GM21447 (cell line): ENCODE data around the gene HPX.
"Not testable (repeated sequence)": the region's sequence is repeated elsewhere in the genome, so short reads cannot be mapped to it uniquely, and the experiment has no call there.

Experiments used
- ATAC-seq: cut with Tn5 transposase; IDR thresholded peaks from one replicate; pipeline ENCODE4 v1.9.1; 2021; ENCODE audit not compliant: unreplicated experiment

Gene HPX

GRCh38 chr11:6392251-6392650 is 48.5 kb downstream of the HPX start:
- ATAC-seq: not testable (repeated sequence)

- no peak for ATAC-seq
Observed at GRCh38 chr11:6391537-6392134, 49.2 kb downstream of the HPX start.

GRCh38 chr11:6390718-6391469 is 49.9 kb downstream of the HPX start:
- ATAC-seq: no peak

GRCh38 chr11:6389905-6390717 is 50.7 kb downstream of the HPX start, which contains the start of gene SMPD1:
TSS of gene SMPD1 (plus strand) at chr11:6390474. CDS start at chr11:6390599, 125 bp downstream.
- peak; percentile 94 for ATAC-seq

- ATAC-seq: no peak
Observed at GRCh38 chr11:6388748-6389147, 52.0 kb downstream of the HPX start.

GRCh38 chr11:6387811-6388599 is 52.8 kb downstream of the HPX start:
- no peak for ATAC-seq

- ATAC-seq: no peak
Observed at GRCh38 chr11:6385046-6385777, 55.6 kb downstream of the HPX start.
